ENCODE data around the gene NRDC. TPM values are rescaled to one million over a fixed set of nuclear protein-coding genes. Genes with fewer than 3 reads are reported as not detected.

The NRDC gene
- total and polyA plus RNA-seq, 2 experiments from 2014 or later, result 129 to 217 TPM

DNA sequence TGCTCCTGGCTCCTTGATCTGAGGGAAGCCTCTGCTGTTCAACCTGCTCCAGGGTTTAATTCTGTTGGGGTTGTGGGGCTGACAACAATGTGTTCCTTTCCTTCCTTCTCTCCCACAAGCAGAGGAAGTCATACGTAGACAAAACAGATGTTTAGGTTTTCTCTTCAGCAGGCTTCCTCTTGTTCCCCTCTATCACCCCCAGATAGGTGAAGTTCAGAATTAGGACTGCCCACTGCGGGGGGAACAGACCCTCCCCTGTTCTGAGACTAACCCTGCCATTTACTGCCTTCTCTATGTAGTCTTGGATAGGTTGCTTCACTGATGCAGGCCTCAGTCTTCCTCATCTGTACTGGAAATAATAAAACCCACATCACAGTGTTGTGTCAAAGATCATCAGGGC lies 30.0 kb upstream of the NRDC start (continued):
- TF ChIP-seq, protein P1, sequence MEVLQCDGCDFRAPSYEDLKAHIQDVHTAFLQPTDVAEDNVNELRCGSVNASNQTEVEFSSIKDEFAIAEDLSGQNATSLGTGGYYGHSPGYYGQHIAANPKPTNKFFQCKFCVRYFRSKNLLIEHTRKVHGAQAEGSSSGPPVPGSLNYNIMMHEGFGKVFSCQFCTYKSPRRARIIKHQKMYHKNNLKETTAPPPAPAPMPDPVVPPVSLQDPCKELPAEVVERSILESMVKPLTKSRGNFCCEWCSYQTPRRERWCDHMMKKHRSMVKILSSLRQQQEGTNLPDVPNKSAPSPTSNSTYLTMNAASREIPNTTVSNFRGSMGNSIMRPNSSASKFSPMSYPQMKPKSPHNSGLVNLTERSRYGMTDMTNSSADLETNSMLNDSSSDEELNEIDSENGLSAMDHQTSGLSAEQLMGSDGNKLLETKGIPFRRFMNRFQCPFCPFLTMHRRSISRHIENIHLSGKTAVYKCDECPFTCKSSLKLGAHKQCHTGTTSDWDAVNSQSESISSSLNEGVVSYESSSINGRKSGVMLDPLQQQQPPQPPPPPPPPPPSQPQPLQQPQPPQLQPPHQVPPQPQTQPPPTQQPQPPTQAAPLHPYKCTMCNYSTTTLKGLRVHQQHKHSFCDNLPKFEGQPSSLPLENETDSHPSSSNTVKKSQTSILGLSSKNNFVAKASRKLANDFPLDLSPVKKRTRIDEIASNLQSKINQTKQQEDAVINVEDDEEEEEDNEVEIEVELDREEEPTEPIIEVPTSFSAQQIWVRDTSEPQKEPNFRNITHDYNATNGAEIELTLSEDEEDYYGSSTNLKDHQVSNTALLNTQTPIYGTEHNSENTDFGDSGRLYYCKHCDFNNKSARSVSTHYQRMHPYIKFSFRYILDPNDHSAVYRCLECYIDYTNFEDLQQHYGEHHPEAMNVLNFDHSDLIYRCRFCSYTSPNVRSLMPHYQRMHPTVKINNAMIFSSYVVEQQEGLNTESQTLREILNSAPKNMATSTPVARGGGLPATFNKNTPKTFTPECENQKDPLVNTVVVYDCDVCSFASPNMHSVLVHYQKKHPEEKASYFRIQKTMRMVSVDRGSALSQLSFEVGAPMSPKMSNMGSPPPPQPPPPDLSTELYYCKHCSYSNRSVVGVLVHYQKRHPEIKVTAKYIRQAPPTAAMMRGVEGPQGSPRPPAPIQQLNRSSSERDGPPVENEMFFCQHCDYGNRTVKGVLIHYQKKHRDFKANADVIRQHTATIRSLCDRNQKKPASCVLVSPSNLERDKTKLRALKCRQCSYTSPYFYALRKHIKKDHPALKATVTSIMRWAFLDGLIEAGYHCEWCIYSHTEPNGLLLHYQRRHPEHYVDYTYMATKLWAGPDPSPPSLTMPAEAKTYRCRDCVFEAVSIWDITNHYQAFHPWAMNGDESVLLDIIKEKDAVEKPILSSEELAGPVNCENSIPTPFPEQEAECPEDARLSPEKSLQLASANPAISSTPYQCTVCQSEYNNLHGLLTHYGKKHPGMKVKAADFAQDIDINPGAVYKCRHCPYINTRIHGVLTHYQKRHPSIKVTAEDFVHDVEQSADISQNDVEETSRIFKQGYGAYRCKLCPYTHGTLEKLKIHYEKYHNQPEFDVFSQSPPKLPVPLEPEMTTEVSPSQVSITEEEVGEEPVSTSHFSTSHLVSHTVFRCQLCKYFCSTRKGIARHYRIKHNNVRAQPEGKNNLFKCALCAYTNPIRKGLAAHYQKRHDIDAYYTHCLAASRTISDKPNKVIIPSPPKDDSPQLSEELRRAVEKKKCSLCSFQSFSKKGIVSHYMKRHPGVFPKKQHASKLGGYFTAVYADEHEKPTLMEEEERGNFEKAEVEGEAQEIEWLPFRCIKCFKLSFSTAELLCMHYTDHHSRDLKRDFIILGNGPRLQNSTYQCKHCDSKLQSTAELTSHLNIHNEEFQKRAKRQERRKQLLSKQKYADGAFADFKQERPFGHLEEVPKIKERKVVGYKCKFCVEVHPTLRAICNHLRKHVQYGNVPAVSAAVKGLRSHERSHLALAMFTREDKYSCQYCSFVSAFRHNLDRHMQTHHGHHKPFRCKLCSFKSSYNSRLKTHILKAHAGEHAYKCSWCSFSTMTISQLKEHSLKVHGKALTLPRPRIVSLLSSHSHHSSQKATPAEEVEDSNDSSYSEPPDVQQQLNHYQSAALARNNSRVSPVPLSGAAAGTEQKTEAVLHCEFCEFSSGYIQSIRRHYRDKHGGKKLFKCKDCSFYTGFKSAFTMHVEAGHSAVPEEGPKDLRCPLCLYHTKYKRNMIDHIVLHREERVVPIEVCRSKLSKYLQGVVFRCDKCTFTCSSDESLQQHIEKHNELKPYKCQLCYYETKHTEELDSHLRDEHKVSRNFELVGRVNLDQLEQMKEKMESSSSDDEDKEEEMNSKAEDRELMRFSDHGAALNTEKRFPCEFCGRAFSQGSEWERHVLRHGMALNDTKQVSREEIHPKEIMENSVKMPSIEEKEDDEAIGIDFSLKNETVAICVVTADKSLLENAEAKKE (CRISPR knock-in tag; IDR thresholded peaks at IDR 0.05), result no peak
- no peak for TF ChIP-seq CREB1 (CRISPR knock-in tag; IDR thresholded peaks at IDR 0.05; ENCODE audit: low read depth)
- TF ChIP-seq, protein P2, sequence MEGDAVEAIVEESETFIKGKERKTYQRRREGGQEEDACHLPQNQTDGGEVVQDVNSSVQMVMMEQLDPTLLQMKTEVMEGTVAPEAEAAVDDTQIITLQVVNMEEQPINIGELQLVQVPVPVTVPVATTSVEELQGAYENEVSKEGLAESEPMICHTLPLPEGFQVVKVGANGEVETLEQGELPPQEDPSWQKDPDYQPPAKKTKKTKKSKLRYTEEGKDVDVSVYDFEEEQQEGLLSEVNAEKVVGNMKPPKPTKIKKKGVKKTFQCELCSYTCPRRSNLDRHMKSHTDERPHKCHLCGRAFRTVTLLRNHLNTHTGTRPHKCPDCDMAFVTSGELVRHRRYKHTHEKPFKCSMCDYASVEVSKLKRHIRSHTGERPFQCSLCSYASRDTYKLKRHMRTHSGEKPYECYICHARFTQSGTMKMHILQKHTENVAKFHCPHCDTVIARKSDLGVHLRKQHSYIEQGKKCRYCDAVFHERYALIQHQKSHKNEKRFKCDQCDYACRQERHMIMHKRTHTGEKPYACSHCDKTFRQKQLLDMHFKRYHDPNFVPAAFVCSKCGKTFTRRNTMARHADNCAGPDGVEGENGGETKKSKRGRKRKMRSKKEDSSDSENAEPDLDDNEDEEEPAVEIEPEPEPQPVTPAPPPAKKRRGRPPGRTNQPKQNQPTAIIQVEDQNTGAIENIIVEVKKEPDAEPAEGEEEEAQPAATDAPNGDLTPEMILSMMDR (conservative IDR thresholded peaks at IDR 0.05; ENCODE audit: low read depth in 2 of 2), result no peak
- no peak for TF ChIP-seq NANOG (IDR thresholded peaks at IDR 0.05; ENCODE audit: borderline replicate concordance)

DNA sequence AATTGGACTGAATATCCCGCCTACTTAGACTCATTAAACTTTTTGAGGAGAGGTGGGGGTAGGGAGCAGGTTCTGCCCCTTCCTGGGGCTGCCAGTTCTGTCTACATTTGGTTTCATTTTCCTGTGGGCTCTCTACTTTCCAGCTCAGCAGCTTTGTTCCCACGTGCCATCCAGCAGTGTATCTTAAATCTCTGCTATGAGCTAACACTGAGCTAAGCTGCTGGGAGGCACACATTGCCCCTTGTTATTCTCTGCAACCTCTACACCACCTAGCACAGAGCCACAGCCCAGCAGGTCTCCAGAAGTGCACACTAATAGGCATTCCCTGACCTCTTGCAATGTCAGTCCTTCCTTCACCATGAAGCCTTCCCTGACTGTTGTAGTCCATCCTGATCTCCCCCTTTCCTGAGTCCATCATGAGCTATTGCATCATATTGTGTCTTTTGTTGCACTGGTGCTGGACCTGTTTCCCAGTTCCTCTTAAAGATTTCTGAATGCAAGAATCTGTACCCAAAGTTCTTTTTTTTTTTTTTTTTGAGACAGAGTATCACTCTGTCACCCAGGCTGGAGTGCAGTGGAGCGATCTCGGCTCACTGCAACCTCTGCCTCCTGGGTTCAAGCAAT lies 28.7 kb upstream of the NRDC start:
- H4K20me1 ChIP-seq (replicated peaks; ENCODE audit: insufficient read depth), result no peaks in the 10 kb centered on the region
- DNase-seq (ENCODE audit: low spot score) (no peak), ATAC-seq (no peak)
- H3K4me2 ChIP-seq, result no peak overlapping the region
- Mint-ChIP-seq H3K36me3 (ENCODE audit: low read depth) (peaks cover 14% of the 10 kb centered on the region), H3K4me3 (no peak overlapping the region; the same call in 2 of the 3 replicates), H3K4me1 (peaks cover 26% of the 10 kb centered on the region), H3K27me3 (ENCODE audit: insufficient read depth, low read depth, poor library complexity) (peaks cover 12% of the 10 kb centered on the region), H3K9me3 (peaks cover 17% of the 10 kb centered on the region), H3K27ac (no peak overlapping the region)
- peak overlapping the region; percentile 59; the same call in 1 of the 2 replicates for H3K27ac ChIP-seq (ENCODE audit: low read depth)
- H3K4me3 ChIP-seq, result no peak overlapping the region
- H3K4me1 ChIP-seq (ENCODE audit: insufficient read depth), result peaks cover 10% of the 10 kb centered on the region
- H3K36me3 ChIP-seq (ENCODE audit: insufficient read depth), result no peaks in the 10 kb centered on the region
- H3F3A ChIP-seq (replicated peaks; ENCODE audit: low read depth), result no peaks in the 10 kb centered on the region
- H2AFZ ChIP-seq, result no peak overlapping the region
- no peaks in the 10 kb centered on the region for H3K9me2 ChIP-seq (ENCODE audit: insufficient read depth)
- H3K27me3 ChIP-seq (ENCODE audit: insufficient read depth), result no peaks in the 10 kb centered on the region
- no peaks in the 10 kb centered on the region for H3K79me2 ChIP-seq (replicated peaks; ENCODE audit: insufficient read depth)
- no peak for TF ChIP-seq CREB1 (CRISPR knock-in tag; IDR thresholded peaks at IDR 0.05; ENCODE audit: low read depth)
- TF ChIP-seq STAT1 (IDR thresholded peaks at IDR 0.05; ENCODE audit: unreplicated experiment), result no peak
- no peak for TF ChIP-seq NANOG (IDR thresholded peaks at IDR 0.05; ENCODE audit: borderline replicate concordance)
- TF ChIP-seq ZNF114 (CRISPR knock-in tag; IDR thresholded peaks at IDR 0.05), result no peak
- TF ChIP-seq, protein P2 (conservative IDR thresholded peaks at IDR 0.05; ENCODE audit: low read depth in 2 of 2), result no peak
- TF ChIP-seq, protein P3, sequence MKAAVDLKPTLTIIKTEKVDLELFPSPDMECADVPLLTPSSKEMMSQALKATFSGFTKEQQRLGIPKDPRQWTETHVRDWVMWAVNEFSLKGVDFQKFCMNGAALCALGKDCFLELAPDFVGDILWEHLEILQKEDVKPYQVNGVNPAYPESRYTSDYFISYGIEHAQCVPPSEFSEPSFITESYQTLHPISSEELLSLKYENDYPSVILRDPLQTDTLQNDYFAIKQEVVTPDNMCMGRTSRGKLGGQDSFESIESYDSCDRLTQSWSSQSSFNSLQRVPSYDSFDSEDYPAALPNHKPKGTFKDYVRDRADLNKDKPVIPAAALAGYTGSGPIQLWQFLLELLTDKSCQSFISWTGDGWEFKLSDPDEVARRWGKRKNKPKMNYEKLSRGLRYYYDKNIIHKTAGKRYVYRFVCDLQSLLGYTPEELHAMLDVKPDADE (IDR thresholded peaks at IDR 0.05), result no peak
- TF ChIP-seq ZNF331 (CRISPR knock-in tag; IDR thresholded peaks at IDR 0.05; ENCODE audit: low read depth), result no peak
- no peak for TF ChIP-seq EZH2 (IDR thresholded peaks at IDR 0.05; ENCODE audit: low read depth, unreplicated experiment)
- no peak for TF ChIP-seq JUNB (IDR thresholded peaks at IDR 0.05; ENCODE audit: unreplicated experiment)
- no peak for TF ChIP-seq POLR2AphosphoS5 (IDR thresholded peaks at IDR 0.05; ENCODE audit: low read depth)

Measured in GM23338 (cell line).